ENCODE measurements around the gene RPL36. TPM values are rescaled to one million over a fixed set of nuclear protein-coding genes. Genes with fewer than 3 reads are reported as not detected.

Gene RPL36
- total RNA-seq, 1 donor from 2014 or later: 1,016 TPM

DNA sequence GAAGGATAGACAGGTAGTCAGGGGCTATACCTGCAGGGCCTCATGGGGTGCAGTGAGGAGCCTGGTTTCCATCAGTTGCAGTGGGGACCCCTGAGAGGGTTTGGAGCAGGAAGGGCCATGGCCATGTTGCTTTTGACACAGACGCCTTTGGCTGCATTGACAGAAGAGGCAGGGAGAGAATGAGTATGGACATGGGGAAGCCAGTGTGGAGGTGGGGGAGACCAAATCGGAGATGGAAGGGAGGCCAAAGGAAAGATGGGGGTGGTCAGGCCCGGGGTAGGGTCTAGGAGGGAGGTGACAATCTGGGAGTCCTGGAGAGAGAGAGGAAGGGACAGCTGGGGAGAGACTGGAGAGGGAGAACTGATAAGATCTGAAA lies 8.0 kb upstream of the RPL36 start:
- Mint-ChIP-seq H3K36me3 (no peaks in the 10 kb centered on the region), H3K27ac (peak overlapping the region; percentile 42), H3K4me3 (peak overlapping the region; percentile 83), H3K9me3 (no peaks in the 10 kb centered on the region), H3K27me3 (peaks cover 3% of the 10 kb centered on the region), H3K4me1 (ENCODE audit: unreplicated experiment) (peaks cover 9% of the 10 kb centered on the region)
- TF ChIP-seq, protein P1, sequence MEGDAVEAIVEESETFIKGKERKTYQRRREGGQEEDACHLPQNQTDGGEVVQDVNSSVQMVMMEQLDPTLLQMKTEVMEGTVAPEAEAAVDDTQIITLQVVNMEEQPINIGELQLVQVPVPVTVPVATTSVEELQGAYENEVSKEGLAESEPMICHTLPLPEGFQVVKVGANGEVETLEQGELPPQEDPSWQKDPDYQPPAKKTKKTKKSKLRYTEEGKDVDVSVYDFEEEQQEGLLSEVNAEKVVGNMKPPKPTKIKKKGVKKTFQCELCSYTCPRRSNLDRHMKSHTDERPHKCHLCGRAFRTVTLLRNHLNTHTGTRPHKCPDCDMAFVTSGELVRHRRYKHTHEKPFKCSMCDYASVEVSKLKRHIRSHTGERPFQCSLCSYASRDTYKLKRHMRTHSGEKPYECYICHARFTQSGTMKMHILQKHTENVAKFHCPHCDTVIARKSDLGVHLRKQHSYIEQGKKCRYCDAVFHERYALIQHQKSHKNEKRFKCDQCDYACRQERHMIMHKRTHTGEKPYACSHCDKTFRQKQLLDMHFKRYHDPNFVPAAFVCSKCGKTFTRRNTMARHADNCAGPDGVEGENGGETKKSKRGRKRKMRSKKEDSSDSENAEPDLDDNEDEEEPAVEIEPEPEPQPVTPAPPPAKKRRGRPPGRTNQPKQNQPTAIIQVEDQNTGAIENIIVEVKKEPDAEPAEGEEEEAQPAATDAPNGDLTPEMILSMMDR (conservative IDR thresholded peaks at IDR 0.05): no peak
- DNase-seq (ENCODE audit: extremely low spot score, unreplicated experiment): no peak

DNA sequence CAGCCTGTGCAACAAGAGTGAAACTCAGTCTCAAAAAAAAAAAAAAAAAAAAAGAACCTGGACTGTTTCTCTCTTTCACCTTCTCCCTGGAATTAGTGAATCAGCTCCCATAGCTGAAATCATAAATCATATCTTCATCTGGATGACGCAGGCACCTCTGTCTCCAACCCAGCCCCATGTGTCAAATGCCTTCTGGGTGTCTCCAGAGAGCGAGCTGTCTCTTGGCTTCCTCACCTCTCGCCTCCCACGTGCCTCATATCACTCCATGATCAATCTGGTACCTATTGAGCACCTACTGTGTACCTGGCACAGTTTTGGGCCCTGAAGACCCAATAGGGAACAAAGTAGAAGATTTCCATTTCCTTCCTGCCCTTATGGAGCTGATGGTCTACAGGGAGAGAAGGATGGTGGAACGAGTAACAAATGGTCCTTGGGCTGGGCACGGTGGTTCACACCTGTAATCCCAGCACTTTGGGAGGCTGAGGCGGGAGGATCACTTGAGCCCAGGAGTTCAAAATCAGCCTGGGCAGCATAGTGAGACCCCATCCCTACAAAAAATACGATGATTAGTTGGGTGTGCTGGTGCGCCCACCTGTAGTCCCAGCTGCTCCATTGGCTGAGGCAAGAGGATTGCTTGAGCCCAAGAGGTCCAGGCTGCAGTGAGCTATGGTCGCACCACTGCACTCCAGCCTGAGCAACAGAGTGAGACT lies 6.8 kb upstream of the RPL36 start:
- H3K27me3 Mint-ChIP-seq: peaks cover 3% of the 10 kb centered on the region
- peak overlapping the region; percentile 22 for H3K27ac Mint-ChIP-seq
- H3K9me3 Mint-ChIP-seq: no peaks in the 10 kb centered on the region
- DNase-seq (ENCODE audit: extremely low spot score, unreplicated experiment): no peak
- H3K36me3 Mint-ChIP-seq: no peaks in the 10 kb centered on the region
- H3K4me3 Mint-ChIP-seq: peak overlapping the region; percentile 67
- TF ChIP-seq, protein P1 (conservative IDR thresholded peaks at IDR 0.05): no peak
- peaks cover 9% of the 10 kb centered on the region for H3K4me1 Mint-ChIP-seq (ENCODE audit: unreplicated experiment)

- H3K27me3 Mint-ChIP-seq: peaks cover 3% of the 10 kb centered on the region
- H3K4me3 Mint-ChIP-seq: no peak overlapping the region
- H3K4me1 Mint-ChIP-seq (ENCODE audit: unreplicated experiment): peaks cover 11% of the 10 kb centered on the region
- H3K36me3 Mint-ChIP-seq: no peaks in the 10 kb centered on the region
- TF ChIP-seq, protein P1 (conservative IDR thresholded peaks at IDR 0.05): no peak
- H3K27ac Mint-ChIP-seq: no peak overlapping the region
- no peaks in the 10 kb centered on the region for H3K9me3 Mint-ChIP-seq
- no peak for DNase-seq (ENCODE audit: extremely low spot score, unreplicated experiment)
These were observed 5.2 kb upstream of the RPL36 start for GRCh38 chr19:5684694-5685430.

DNA sequence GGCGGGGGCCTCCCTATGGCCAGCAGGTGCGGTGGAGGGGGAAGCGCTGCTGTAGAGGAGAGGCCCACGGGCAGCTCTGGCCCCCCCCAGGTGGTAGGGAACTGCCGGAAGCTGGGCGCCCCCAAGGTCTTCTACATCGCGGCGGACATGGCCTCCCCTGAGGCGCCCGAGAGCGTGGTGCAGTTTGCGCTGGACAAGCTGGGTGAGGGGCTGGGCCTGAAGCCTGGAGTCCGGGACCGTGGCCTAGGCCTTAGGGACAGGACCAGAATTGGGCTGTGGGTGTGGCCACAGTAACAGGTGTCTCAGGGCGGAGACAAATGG lies 3.8 kb upstream of the RPL36 start:
- DNase-seq (ENCODE audit: extremely low spot score, unreplicated experiment): no peak
- Mint-ChIP-seq H3K27me3 (no peaks in the 10 kb centered on the region), H3K9me3 (no peaks in the 10 kb centered on the region), H3K27ac (peak overlapping the region; percentile 77), H3K36me3 (peaks cover 6% of the 10 kb centered on the region), H3K4me1 (ENCODE audit: unreplicated experiment) (peaks cover 13% of the 10 kb centered on the region), H3K4me3 (peak overlapping the region; percentile 84)
- TF ChIP-seq, protein P1 (conservative IDR thresholded peaks at IDR 0.05): no peak

- H3K9me3 Mint-ChIP-seq: no peaks in the 10 kb centered on the region
- TF ChIP-seq, protein P1 (conservative IDR thresholded peaks at IDR 0.05): peak; percentile 86
These were observed 3.3 kb upstream of the RPL36 start for GRCh38 chr19:5686647-5687359.

More at GRCh38 chr19:5686647-5687359, 3.3 kb upstream of the RPL36 start:
- peak; percentile 99 for DNase-seq (ENCODE audit: extremely low spot score, unreplicated experiment)
- Mint-ChIP-seq H3K27me3 (no peaks in the 10 kb centered on the region), H3K27ac (peak overlapping the region; percentile 77), H3K36me3 (peaks cover 6% of the 10 kb centered on the region), H3K4me3 (peak overlapping the region; percentile 84), H3K4me1 (ENCODE audit: unreplicated experiment) (peaks cover 8% of the 10 kb centered on the region)

Data from type B pancreatic cell (in vitro differentiated cells).